Measurements from ENCODE around the gene IQSEC2.

IQSEC2 gene

DNA sequence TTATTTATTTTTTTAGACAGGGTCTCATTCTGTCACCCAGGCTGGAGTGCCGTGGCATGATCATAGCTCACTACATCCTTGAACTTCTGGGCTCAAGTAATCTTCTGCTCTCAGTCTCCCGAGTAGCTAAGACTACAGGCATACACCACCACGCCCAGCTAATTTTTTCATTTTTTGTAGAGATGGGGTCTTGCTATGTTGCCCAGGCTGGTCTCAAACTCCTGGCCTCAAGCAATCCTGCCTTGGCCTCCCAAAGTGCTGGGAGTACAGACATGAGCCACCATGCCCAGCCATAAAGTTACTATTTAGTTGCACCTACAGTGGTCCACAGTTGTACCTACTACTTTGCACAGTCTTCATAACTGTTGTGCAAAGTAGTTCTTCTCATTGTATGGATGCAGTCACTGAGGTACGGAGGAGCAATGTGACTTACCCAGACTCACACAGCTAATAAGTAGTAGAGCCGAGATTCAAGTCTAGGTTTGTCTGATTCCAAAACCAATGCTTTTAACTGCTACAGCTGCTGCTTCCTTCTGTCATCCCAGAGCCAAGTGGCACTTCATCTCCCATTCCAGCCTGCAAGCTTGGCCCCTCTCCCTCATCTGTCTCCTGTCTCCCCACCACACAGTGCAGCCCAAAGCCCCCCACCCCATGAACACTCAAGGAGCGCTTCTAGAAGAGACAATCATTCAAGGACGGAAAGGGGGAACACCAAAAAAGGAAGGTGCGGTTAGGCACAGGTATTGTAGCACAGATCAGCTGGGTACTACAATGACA is 24.0 kb upstream of the IQSEC2 start:
- no peak for DNase-seq (ENCODE audit: low read depth)

DNA sequence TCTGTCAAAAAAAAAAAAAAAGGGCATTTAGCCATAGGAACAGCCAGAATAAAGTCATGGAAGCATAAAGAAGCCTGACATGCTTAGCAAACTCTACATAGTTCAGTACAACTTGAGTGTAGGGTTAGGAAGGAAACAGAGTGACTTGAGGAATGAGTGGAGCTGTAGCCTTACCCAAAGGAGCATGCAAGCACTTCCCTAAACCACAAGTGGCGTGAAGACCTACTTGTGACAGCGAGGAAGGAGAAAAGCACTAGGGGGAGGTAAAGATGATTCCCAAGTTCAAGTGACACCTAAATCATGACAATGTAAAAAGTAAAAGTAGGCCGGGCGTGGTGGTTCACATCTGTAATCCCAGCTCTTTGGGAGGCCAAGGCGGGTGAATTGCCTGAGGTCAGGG is 21.8 kb upstream of the IQSEC2 start:
- DNase-seq (ENCODE audit: low read depth) = no peak

DNA sequence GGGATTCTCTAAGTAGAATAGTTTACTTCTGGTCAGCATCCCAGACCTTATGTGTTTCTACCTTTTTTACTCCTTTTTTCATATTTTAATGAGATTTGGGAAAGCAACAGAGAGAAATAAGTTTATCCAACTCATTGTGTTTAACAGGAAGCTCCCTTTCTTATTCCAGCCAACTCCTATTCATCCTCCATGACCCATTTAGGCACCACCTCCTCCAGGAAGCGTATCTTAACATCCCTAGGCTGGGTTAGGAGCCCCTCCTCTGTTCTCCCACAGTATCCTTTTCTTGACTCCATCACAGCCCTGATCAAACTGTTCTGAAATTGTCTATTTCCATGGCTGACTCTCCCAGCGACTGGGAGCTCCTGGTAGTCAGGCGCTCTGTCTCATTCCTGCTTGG is 18.8 kb upstream of the IQSEC2 start:
- no peak for DNase-seq (ENCODE audit: low read depth)

DNA sequence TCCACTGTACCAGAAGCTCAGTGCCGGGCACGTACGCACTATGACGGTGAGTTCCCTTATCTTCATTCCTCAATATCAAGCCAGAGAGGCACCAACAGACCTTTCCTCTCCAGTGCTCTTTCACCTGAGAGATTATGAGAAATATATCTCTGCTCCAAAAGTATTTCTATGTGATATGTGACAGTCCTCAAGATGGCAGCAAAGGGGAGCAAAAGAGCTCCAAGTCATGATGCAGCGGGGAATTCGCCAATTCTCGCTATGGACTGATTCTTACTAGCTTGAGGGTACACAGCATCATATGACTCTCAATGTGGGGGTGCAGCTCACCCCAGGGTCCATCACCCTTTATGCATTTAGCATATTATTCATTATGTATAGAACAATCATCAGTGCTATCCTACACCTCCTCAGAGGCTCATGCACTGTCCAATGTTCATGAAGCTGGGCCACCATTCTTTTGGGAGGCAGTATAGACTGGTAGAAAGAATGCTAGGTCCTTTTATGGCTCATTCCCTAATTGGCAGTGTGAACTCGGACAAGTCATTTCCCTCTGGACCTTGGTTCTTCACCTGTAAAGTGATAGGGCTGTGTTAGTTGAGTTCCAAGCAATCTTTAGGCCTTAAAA is 12.8 kb upstream of the IQSEC2 start:
- DNase-seq (ENCODE audit: low read depth) = no peak

DNA sequence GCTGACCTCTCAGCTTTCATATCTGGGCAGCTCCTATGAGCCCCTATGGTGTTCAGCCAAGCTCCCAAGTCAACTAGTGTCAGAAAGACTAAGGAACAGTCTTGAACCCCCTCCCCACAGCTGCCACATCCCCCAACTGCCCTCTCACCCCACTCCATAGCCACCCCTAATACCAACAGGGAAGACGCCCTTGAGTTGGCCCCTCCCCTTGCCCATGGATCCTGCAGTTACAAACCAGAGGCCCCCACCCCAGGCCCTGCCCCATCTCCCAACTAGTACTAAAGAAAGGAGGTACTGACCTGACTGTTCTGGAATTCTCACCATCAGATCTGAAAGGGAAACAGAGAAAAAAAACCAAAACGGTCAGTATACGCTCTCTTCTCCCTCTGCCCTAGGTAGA is 10.2 kb upstream of the IQSEC2 start:
- no peak for DNase-seq (ENCODE audit: low read depth)

DNA sequence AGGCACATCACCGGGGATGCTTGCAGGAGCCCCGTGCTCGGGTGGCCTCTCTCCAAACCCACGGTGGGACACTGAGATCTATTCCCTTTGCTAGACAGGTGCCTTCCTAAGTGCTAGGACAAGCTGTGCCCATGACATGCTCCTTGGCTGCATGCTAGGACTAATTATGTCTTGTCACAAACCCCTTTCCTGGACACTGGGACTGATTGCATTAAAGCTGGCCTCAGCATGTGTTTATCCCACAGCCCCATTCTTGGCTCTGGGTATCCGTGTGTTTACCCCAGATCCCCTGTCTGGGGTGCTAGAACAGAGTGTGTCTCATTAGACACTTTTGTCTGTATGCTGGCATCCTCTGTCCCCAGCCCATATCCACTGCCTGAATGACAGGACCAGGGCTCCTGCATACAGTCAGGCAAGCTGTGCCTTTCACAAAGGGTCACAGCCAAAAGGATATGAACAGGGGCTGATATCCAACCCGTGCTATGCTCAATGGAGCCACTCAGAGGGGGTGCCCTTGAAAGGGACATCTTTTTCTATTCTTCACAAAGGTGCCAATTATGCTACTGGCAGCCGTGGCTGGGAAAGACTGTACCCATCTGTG is 9.2 kb upstream of the IQSEC2 start:
- no peak for DNase-seq (ENCODE audit: low read depth)

DNA sequence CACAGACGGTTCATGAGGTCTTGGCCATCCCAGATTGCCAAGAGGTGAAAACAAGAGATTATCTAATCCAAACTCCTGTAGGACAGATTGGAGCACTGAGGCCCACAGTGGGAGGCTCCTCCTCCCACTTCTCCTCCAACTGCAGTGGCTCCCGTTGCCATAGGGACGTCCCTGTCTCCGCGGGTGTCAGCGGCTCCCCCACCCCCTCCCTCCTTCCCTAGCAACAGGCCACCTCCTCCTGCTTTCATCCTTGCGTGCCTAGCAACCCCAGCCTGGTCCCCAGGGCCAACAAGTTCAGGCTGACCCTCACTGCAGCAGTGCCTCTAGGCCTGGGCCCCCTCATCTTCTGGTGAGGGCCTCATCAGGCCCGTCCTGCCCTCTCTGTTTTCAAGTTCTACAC is 6.8 kb upstream of the IQSEC2 start:
- no peak for DNase-seq (ENCODE audit: low read depth)

DNA sequence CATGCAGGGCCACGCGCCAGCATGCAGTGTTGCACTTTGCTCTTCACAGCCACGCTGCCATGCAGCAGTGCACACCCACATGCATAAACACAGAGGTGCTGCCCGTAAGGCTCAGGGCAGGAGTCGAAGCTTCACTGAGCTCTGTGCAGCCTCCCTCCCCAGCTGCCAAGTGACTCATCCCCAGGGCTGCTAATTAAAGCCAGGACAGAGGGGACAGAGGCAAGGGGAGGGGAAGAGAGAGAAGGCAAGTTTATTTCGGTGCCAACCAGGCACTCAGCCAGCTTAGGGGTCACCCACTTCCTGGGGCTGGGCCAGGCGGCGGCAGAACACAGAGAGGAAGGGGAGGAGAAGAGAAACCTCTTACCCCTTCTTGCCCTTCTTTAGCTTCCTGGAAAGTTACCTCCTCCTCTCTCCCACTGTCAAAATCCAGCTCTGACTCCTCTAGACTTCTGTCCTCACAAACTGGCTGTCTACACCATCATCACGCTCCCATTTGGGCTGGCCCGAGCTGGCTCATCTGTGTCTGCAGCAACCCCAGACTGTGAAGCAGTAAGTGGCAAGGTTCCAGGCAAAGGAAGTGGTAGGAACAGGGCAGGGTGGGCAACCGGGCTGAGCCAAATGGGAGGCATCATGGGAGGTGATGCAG is 6.2 kb upstream of the IQSEC2 start:
- peak; percentile 25 for DNase-seq (ENCODE audit: low read depth)

DNA sequence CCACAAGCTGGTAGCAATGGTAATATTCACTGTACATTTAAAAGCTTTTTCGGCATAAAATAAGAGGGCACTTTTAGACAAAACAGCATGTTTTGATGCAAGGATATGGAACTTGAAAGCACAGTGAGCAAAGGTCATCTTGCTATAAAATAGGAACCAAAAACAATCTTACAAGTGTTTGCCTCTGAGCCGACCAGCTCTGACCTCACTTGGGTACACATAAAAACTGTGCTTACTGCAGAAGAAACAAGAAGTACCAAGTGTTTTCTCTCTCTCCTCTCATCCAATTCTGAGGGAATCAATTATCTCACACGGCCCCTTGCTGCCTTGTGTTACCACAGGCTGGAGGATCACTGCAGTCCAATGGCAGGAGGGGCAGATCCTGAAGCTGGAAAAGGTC is 4.8 kb upstream of the IQSEC2 start:
- no peak for DNase-seq (ENCODE audit: low read depth)

DNA sequence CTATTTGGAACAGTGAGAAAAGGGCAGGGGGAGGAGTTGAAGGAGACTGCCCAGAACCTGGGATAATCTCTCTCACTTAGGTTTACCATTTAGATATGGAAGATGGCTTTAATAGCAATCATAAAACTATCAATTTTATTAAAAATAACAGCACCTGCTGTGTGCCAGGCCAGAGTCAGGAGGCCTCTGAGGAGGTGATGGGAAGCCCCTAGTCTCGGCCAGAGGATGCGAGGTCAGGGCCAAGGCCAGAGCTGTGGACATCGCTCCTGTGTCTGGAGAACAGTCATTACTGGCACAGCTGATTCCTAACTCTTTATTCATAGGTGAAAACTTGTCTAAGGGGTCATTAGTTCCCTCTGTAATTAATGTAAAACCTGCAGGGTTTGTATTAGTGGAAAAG is 4.2 kb upstream of the IQSEC2 start:
- DNase-seq (ENCODE audit: low read depth) = no peak

DNA sequence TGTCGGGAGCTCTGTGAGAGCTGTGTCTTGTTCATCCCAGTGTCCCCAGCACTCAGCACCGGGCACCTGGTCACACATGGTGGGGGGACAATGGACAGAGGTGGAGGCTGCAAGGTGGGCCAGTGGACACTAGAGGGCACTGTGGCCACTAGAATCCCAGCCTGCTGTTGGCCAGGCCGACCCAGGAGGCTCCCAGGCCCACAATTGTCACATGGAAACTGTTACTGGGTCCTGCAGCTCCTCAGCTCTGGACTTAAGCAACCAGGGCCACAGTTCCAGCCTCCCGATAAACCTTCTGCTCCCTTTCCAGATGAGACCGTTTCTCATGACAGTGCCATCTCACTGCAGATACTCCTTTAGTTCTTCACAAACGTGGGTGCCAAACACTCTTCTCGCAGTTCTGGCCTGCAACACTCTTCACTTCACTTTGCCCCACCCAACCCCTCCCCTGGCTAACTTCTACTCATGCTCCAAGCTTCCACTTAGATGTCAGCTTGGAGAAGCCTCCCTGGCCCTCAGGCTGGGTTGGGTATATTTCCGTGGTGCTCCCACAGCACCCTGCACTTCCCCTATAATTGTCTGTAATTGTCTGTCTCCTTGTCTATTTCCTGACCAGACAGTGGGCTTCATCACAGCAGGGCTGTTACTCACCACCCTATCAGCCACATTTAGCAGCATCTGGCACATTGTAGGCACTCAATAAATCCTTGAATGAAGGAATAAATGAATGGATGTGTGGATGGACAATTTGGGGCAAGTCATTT is 3.5 kb upstream of the IQSEC2 start:
- DNase-seq (ENCODE audit: low read depth) = no peak

DNA sequence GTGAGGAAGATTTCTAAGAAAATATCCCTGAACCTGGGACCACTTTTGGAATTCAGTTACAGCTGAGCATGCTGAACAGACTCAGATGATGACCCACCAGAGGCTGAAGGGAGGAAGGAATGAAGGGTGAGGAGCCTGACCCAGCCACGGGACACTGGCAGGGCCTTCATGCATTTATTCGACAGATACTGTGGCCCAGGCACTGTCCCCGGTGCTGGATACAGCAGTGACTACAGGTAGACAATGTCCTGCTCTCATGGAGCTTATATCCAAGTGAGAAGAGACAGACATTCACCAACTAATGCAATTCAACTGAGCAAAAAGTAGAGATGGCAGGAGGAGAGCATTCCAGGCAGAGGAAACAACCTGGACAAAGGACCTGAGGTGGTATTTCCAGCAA is 2.2 kb upstream of the IQSEC2 start:
- no peak for DNase-seq (ENCODE audit: low read depth)

DNA sequence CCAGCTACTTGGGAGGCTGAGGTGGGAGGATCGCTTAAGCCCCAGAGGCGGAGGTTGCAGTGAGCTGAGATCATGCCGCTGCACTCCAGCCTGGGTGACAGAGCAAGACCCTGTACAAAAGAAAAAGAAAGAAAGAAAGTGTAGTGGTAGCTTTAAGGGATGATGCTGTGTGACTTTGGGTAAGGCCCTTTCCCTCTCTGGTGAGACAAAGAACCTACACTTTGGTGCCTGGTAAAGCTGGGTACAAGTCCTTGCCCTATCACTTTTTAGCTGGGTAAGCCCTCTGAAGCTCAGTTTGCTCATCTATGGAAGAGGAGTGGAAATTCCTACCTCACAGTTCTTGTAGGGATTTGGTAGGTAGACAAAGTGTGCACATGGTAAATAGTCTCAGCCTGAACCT is 1.7 kb upstream of the IQSEC2 start:
- no peak for DNase-seq (ENCODE audit: low read depth)

DNA sequence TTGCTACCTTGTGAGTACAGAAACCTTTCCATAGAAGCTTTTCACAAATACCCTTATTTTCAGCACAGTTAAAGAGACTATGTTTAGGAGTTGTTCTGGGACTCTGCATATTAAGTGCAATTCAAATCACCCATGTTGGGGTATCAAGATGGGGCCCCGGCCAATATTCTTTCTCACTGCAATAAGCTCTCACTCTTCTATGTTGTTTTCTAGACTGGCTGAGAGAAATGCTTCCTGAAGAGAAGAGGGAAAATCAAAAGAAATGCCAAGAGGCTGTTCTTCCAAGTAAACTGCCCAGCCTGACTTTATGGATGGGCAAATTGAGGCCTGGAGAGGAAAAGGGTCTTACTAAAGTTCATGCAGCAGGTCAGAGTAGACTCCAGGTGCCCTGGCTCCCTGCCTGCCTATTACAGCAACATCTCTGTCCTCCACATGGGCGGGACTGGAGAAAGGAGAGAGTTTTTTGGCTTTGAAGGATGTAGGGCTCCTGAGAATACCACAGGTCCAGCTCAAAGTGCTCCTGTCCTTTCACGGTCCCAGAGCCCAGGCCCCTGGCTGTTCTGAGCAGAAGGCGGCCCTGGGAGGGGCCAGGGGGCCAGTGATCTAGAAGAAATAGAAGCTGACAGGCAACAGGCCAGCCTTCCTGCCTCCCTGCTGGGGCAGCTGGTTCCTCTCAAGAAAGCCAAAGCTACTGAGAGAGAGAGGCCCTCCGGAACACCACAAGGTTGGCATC is 745 bp upstream of the IQSEC2 start:
- DNase-seq (ENCODE audit: low read depth) = no peak

DNA sequence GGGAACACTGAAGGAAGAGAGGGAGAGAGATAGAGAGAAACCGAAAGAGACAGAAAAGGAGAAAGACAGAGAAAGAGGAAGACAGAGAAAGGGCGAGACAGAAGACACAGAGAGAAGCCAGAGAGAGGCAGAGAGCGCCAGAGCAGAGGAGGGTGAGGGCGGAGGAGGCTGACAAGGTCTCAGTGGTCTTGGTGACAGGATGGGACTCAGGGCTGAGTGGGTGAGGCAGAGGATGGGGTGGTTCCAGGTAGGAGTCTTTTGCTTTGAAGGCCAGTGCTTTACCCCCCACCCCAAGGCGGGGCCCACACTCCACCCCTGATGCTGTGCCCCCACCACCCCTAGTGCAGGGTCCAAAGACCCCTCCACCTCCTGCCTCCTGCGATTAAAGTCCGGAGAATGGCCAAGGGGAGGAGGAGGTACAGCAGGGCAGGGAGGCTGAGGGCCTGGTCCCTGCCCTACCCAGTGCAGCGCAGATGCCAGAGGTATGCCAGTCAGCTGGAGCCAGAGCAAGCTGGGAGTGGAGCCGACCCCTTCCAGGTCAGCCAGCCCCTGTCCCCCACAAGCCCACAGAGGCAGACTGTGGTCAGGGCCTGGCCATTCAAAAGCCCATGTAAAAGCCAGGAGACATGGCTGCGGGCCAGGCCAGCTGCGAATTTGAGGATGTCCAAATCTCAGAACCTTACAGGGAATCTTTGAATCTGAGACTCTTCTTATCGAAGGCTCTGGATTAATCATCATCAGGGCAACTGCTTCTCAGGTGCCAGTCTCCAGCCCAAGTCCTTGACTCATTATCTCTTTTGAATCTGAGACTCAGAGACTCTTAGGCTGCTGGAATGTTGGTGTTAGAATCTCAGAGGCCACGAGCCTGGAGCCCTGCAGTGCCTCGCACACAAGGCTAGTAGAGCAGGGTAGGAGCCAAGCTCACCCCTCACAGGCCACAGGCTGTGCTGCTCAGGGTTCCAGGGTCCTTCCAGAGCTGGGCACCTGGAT is 758 bp downstream of the IQSEC2 start:
- no peak for DNase-seq (ENCODE audit: low read depth)

DNA sequence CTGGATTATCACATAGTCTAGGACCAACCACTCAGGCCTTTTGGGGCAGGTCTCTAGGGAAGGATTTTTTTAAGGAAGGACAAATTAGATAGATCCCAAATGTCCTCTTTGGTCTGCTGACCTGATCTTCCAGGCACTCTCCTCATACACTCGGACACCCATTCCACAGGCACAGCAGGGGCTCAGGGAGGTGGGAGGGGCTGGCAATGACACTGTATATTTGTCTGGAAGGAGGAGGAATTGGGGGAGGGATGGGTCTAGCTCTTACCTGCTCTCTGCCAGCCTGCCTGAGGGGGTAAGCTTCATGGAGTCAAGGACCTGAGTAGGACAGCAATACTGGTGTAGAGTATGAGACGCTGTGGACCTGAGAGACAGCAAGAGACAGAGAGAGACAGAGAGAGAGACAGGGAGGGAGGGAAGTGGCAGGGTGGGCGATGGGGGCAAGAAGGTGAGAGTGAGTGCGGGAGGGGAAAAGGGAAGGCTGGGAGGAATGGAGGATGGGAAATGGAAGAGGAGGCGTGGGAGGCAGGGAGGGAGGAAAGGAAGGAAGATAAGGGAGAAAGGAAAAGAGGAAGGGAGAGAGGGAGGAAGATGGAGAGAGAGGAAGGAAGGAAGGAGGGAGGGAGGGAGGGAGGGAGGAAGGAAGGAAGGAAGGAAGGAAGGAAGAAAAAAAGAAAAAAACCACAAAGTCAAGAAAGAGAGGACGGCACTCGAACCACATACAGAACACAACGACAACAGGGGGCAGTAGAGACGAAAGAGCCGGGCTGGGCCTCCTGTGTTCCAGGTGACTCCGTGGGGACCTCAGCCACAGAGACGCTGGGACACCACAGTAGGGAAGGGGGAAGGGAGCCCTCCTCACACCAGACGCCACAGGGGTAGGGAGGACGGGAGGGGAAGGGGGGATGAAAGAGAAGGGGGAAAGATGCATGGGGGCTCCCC is 1.8 kb downstream of the IQSEC2 start:
- no peak for DNase-seq (ENCODE audit: low read depth)

DNA sequence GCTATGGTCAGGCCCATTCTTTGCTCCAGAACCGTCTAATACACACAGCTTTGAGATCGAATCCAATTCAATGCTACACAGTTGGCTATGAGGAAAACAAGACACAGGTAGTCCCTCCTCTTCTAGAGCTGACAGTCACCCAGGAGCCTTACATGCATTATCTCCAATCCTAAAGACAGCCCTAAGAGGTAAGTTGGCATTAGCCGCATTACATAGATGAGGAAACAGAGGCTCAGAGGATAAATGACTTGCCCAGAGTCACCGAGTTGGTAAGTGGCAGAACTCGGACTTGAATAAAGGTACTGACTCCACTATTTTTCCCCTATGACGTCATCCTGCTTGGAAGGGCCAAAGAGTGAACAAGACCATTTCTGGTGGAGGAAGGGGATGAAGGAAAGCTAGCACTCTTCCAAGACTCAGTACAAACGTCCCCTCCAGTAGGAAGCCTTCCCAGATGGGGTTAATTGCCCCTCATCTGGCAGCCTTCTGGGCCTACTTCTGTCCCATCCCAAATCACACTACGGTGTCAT is 8.5 kb downstream of the IQSEC2 start:
- DNase-seq (ENCODE audit: low read depth) = no peak

DNA sequence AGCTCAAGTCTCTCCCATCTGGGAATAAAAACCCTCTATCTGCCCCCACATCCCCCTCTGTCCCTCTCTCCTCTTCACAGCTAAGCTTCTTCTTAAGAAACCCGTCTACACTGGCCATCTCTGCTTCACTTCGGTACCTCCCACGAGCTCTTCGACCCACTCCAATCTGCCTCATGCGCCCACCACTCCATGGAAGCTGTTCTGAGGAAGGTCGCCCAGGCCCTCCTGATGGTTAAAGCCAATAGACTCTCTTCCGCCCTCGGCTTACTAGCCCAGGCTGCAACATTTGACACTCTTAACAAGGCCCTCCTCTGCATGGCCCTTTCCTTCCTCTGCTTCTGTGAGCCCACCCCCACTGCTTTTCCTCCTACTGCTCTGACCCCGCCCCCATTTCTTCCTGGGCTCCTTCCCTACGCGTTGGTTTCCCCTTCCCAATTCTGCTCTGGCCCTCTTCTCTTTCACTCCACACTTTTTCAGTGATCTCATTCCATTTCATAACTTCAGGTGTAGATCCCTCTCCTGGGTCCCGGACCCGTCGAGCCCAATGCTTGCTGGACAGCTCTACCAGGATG is 11.8 kb downstream of the IQSEC2 start:
- DNase-seq (ENCODE audit: low read depth) = no peak

DNA sequence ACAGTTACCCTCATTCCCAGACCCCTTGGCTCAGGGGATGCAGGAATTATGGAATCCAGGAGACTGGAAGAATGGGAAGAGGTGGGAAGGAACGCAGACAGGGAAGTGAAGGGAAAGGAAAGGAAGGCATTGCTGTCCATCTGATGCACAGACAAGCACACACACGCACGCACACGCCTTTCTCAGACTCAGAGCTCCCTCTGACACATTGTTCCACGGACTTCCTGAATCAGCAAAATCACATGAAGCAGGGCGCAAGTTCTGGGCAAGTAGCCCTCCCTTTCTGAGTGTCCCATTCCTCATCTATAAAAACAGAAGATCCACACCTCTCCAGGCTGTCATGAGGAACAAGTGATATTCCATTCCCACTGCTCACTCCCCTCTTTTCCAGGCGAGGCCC is 13.2 kb downstream of the IQSEC2 start:
- no peak for DNase-seq (ENCODE audit: low read depth)
